ENCODE results near the gene MAPKAPK2.

MAPKAPK2 gene

GRCh38 chr1:206703661-206704060 lies 19.0 kb downstream of the MAPKAPK2 start:
- DNase-seq (ENCODE audit: low read depth in 2 of 2) = peak; percentile 24 to 47

GRCh38 chr1:206704226-206704625 lies 19.5 kb downstream of the MAPKAPK2 start:
- no peak for DNase-seq (ENCODE audit: low read depth in 2 of 2)

GRCh38 chr1:206705191-206705590 lies 20.5 kb downstream of the MAPKAPK2 start:
- no peak for DNase-seq (ENCODE audit: low read depth in 2 of 2)

GRCh38 chr1:206705726-206706297 lies 21.1 kb downstream of the MAPKAPK2 start:
- no peak for DNase-seq (ENCODE audit: low read depth in 2 of 2)

GRCh38 chr1:206706298-206706791 lies 21.6 kb downstream of the MAPKAPK2 start:
- DNase-seq (ENCODE audit: low read depth in 2 of 2) = peak; percentile 64 to 71

GRCh38 chr1:206706806-206707366 lies 22.2 kb downstream of the MAPKAPK2 start:
- no peak for DNase-seq (ENCODE audit: low read depth in 2 of 2)

- no peak for DNase-seq (ENCODE audit: low read depth in 2 of 2)
Observed at GRCh38 chr1:206708058-206708457, 23.4 kb downstream of the MAPKAPK2 start.

- DNase-seq (ENCODE audit: low read depth in 2 of 2) = no peak
Observed at GRCh38 chr1:206708882-206709281, 24.2 kb downstream of the MAPKAPK2 start.

- no peak for DNase-seq (ENCODE audit: low read depth in 2 of 2)
Observed at GRCh38 chr1:206709322-206709721, 24.6 kb downstream of the MAPKAPK2 start.

GRCh38 chr1:206709772-206710459 lies 25.2 kb downstream of the MAPKAPK2 start:
- DNase-seq (ENCODE audit: low read depth in 2 of 2) = no peak

GRCh38 chr1:206710460-206710823 lies 25.7 kb downstream of the MAPKAPK2 start:
- no peak for DNase-seq (ENCODE audit: low read depth in 2 of 2)

- DNase-seq (ENCODE audit: low read depth in 2 of 2) = no peak
Observed at GRCh38 chr1:206713070-206713469, 28.4 kb downstream of the MAPKAPK2 start.

- no peak for DNase-seq (ENCODE audit: low read depth in 2 of 2)
Observed at GRCh38 chr1:206713910-206714312, 29.2 kb downstream of the MAPKAPK2 start.

GRCh38 chr1:206714331-206715058 lies 29.8 kb downstream of the MAPKAPK2 start:
- no peak for DNase-seq (ENCODE audit: low read depth in 2 of 2)

- DNase-seq (ENCODE audit: low read depth in 2 of 2) = no peak
Observed at GRCh38 chr1:206715120-206715519, 30.4 kb downstream of the MAPKAPK2 start.

GRCh38 chr1:206715552-206716158 lies 30.9 kb downstream of the MAPKAPK2 start:
- no peak for DNase-seq (ENCODE audit: low read depth in 2 of 2)

GRCh38 chr1:206716159-206716869 lies 31.6 kb downstream of the MAPKAPK2 start:
- no peak for DNase-seq (ENCODE audit: low read depth in 2 of 2)

GRCh38 chr1:206716870-206717673 lies 32.4 kb downstream of the MAPKAPK2 start:
- DNase-seq (ENCODE audit: low read depth in 2 of 2) = no peak

- DNase-seq (ENCODE audit: low read depth in 2 of 2) = no peak
Observed at GRCh38 chr1:206717674-206717989, 32.9 kb downstream of the MAPKAPK2 start.

- no peak for DNase-seq (ENCODE audit: low read depth in 2 of 2)
Observed at GRCh38 chr1:206719169-206719839, 34.6 kb downstream of the MAPKAPK2 start.
